ENCODE data around the gene SIPA1L3.

The SIPA1L3 gene

DNA sequence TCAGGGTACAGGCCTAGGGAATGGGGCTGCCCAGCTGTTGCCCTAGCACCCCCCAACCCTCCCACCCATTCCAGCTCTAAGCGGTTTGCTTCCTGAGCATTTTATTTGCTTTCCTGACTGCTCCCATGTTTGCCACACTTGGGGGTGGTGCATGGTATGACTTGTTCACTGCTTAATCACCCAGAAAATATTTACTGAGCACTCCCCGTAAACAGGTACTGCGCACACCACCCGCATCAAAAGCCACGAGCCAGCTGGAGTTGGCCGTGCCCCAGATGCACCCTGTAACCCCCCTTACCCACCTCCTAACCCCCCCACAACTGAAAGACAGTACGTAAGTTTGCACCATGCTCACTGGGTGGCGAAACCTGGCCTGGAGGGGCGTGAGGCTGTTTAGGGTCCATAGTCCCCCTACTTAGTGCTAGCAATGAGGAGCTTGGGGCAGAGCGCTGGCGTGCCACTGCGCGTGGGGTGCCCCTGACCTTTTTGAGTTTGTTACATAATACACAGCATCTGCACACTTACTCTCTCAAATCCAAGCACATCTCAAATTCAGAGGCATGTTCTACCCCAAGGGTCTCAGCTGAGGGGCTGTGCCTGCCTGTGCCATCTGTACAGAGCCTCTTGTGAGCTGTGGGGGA is 287.2 kb downstream of the SIPA1L3 start:
- no peak for DNase-seq (ENCODE audit: extremely low read depth, low read depth)
- TF ChIP-seq, protein P1, sequence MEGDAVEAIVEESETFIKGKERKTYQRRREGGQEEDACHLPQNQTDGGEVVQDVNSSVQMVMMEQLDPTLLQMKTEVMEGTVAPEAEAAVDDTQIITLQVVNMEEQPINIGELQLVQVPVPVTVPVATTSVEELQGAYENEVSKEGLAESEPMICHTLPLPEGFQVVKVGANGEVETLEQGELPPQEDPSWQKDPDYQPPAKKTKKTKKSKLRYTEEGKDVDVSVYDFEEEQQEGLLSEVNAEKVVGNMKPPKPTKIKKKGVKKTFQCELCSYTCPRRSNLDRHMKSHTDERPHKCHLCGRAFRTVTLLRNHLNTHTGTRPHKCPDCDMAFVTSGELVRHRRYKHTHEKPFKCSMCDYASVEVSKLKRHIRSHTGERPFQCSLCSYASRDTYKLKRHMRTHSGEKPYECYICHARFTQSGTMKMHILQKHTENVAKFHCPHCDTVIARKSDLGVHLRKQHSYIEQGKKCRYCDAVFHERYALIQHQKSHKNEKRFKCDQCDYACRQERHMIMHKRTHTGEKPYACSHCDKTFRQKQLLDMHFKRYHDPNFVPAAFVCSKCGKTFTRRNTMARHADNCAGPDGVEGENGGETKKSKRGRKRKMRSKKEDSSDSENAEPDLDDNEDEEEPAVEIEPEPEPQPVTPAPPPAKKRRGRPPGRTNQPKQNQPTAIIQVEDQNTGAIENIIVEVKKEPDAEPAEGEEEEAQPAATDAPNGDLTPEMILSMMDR (IDR thresholded peaks at IDR 0.05; ENCODE audit: low read depth, low read length, missing control alignments) = no peak
- H3K4me3 ChIP-seq (replicated peaks; ENCODE audit: low read depth, low read length) = no peak overlapping the region

- TF ChIP-seq, protein P1 (IDR thresholded peaks at IDR 0.05; ENCODE audit: low read depth, low read length, missing control alignments) = no peak
- no peak for DNase-seq (ENCODE audit: extremely low read depth, low read depth)
- H3K4me3 ChIP-seq (replicated peaks; ENCODE audit: low read depth, low read length) = no peak overlapping the region
Observed at GRCh38 chr19:38195237-38195636, 288.2 kb downstream of the SIPA1L3 start.

DNA sequence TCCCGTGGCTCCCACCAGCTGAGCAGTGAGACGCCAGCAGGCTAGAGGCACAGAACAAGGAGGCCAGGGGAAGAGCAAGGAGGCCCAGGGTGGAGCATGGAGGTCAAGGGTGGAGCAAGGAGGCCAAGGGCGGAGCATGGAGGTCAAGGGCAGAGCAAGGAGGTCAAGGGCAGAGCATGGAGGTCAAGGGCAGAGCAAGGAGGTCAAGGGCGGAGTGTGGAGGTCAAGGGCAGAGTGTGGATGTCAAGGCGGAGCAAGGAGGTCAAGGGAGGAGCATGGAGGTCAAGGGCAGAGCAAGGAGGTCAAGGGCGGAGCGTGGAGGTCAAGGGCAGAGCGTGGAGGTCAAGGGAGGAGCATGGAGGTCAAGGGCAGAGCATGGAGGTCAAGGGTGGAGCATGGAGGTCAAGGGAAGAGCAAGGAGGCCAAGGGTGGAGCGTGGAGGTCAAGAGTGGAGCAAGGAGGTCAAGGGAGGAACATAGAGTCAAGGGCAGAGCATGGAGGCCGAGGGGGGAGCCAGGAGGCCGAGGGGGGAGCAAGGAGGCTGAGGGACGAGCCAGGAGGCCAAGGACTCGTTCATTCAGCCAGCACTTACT is 289.3 kb downstream of the SIPA1L3 start:
- TF ChIP-seq, protein P1 (IDR thresholded peaks at IDR 0.05; ENCODE audit: low read depth, low read length, missing control alignments) = no peak
- H3K4me3 ChIP-seq (replicated peaks; ENCODE audit: low read depth, low read length) = no peak overlapping the region
- no peak for DNase-seq (ENCODE audit: extremely low read depth, low read depth)

DNA sequence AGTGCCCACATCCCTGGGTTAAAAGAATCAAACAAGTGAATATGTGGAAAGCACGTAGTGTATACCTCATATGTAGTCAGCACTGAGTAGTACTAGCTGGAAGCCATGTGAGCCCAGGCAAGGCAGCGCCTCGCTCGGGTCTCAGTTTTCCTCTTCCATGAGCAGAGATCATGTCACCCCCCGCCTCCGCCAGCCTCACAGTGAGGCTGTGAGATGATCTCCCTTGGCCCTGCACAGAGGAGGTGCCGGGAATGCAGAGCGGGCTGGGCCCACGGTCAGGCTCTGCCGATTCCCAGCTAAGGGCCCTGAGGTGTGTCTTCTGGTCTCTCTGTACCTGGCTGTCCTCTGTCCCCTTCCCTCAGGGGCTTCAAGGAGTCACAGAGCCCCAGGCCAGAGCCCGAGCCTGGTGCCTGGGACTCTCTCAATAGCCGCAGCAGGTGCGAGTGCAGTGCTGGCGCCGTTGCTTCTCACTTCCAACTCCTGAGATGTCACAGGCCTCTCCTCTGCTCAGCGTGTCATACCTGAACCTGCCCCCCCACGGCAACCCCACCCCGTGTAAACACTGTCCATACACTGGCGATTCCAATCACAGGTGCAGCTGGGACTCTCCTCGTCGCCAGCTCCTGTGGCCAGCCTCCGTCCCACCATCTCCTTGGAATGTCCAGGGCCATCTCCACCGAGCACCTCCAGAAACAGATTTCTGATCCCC is 290.1 kb downstream of the SIPA1L3 start:
- no peak overlapping the region for H3K4me3 ChIP-seq (replicated peaks; ENCODE audit: low read depth, low read length)
- TF ChIP-seq, protein P1 (IDR thresholded peaks at IDR 0.05; ENCODE audit: low read depth, low read length, missing control alignments) = no peak

GRCh38 chr19:38197937-38198704 is 291.1 kb downstream of the SIPA1L3 start:
- TF ChIP-seq, protein P1 (IDR thresholded peaks at IDR 0.05; ENCODE audit: low read depth, low read length, missing control alignments) = no peak
- H3K4me3 ChIP-seq (replicated peaks; ENCODE audit: low read depth, low read length) = no peak overlapping the region
- DNase-seq (ENCODE audit: extremely low read depth, low read depth) = no peak

More for the DNA sequence above, 290.1 kb downstream of the SIPA1L3 start:
- DNase-seq (ENCODE audit: extremely low read depth, low read depth) = no peak

DNA sequence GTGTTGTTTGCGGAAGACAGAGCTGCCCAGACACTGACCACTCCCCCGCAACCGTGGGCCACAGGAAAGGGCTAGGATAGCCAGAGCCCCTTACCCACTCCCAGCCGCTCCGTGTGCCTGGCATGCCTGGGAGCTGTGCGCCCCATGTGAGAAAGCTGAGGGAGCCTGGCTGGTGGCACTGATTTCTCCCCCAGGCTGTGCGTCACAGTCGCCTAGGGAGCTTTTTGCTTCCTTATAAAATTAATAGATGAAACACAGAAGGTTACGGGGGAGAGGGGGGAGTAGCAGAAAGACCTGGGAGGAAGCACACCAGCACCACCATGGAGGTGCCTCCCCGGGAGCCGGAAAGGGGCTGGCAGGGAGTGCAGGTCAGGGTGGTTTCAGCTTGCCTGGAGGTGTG is 292.3 kb downstream of the SIPA1L3 start:
- DNase-seq (ENCODE audit: extremely low read depth, low read depth) = no peak
- H3K4me3 ChIP-seq (replicated peaks; ENCODE audit: low read depth, low read length) = no peak overlapping the region

More for the DNA sequence above, 292.3 kb downstream of the SIPA1L3 start:
- TF ChIP-seq, protein P1 (IDR thresholded peaks at IDR 0.05; ENCODE audit: low read depth, low read length, missing control alignments) = no peak

Data from HFF-Myc (cell line).